ENCODE results near the gene KLHL20. TPM values are rescaled to one million over a fixed set of nuclear protein-coding genes. Genes with fewer than 3 reads are reported as not detected.

The KLHL20 gene
- total and polyA plus RNA-seq, 2 of the 13 experiments (the other 11 are each of a cell fraction or from before 2014, with no cell fraction given), result 7.4 to 14.3 TPM

DNA sequence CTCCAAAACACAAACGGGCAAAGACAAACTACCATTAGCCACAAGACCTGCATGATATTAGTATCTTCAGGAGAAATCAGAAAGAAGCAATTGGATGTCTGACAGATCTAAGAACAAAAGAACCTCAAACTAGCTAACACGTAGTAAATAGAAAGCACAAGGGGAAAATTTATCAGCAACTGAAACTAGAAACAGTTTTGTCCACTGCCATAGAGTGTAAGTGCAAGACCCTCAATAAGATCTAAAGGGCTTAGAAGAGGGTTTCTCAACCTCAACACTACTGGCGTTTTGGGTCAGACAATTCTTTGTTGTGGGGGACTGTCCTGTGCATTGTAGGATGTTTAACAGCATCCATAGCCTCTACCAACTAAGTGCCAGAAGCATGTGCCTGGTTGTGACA lies 54.0 kb downstream of the KLHL20 start:
- Histone ChIP-seq H3K9me3 (ENCODE audit: low read length) (no peaks in the 10 kb centered on the region), H2AFZ (ENCODE audit: low read length) (no peak overlapping the region), H3K4me3 (replicated peaks in 1 of 3; ENCODE audit: insufficient read depth in 1 of 3, low read depth in 2 of 3, low read length in 3 of 3) (no peak overlapping the region), H3K9ac (ENCODE audit: insufficient read depth, low read depth, low read length) (no peak overlapping the region), H3K36me3 (replicated peaks in 1 of 2; ENCODE audit: control insufficient read depth in 1 of 2, insufficient read depth in 2 of 2, low read length in 2 of 2) (0 out of 5 replicates have a peak, but pooled peaks cover 0 to 3% of the 10 kb centered on the region in 2 experiments), H3K4me1 (ENCODE audit: insufficient read depth, low read length) (no peaks in the 10 kb centered on the region), H3K27me3 (ENCODE audit: control insufficient read depth in 1 of 2, insufficient read depth in 2 of 2, low read length in 2 of 2) (no peaks in the 10 kb centered on the region), H3K79me2 (ENCODE audit: insufficient read depth, low read length) (no peaks in the 10 kb centered on the region), H3K4me2 (ENCODE audit: low read depth, low read length) (no peak overlapping the region), H4K20me1 (ENCODE audit: insufficient read depth, low read length) (no peaks in the 10 kb centered on the region), H3K27ac (ENCODE audit: extremely low read length, insufficient read depth, low read length) (no peak overlapping the region)
- ChIA-PET POLR2A (no interaction called here), CTCF (ENCODE audit: low intra/inter-chr PET ratio, low total read pairs) (no interaction called here)
- no peak for DNase-seq (ENCODE audit: low spot score)
- WGBS (ENCODE audit: low lambda C conversion rate), result 94% methylated on average over 3 of the region's 3 CpGs
- in situ Hi-C loops (cut with HindIII; ENCODE audit: extremely low pct_ligation_motif_present, low pct_unique_long_range_greater_than_20kb), result no loop called here
- no TSS peak for BruUV-seq (replicated peaks)
- no peak for FAIRE-seq
- no peak for ATAC-seq
- no peak for TF ChIP-seq IRF2 (CRISPR knock-in tag; IDR thresholded peaks at IDR 0.05)
- no peak for TF ChIP-seq MIER2 (CRISPR knock-in tag; IDR thresholded peaks at IDR 0.05)
- TF ChIP-seq, protein P1, sequence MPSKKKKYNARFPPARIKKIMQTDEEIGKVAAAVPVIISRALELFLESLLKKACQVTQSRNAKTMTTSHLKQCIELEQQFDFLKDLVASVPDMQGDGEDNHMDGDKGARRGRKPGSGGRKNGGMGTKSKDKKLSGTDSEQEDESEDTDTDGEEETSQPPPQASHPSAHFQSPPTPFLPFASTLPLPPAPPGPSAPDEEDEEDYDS (CRISPR knock-in tag; IDR thresholded peaks at IDR 0.05), result no peak
- TF ChIP-seq ZNF230 (CRISPR knock-in tag; IDR thresholded peaks at IDR 0.05), result no peak
- no peak for TF ChIP-seq ZNF543 (CRISPR knock-in tag; IDR thresholded peaks at IDR 0.05)
- TF ChIP-seq MATR3 (CRISPR knock-in tag; IDR thresholded peaks at IDR 0.05), result no peak
- no peak for TF ChIP-seq TGIF2 (CRISPR knock-in tag; IDR thresholded peaks at IDR 0.05)
- no peak for TF ChIP-seq ZMYM2 (CRISPR knock-in tag; IDR thresholded peaks at IDR 0.05)
- no peak for TF ChIP-seq GATA4 (IDR thresholded peaks at IDR 0.05; ENCODE audit: borderline replicate concordance, low read depth)
- TF ChIP-seq MED13 (CRISPR knock-in tag; IDR thresholded peaks at IDR 0.05), result no peak
- TF ChIP-seq, protein P2, sequence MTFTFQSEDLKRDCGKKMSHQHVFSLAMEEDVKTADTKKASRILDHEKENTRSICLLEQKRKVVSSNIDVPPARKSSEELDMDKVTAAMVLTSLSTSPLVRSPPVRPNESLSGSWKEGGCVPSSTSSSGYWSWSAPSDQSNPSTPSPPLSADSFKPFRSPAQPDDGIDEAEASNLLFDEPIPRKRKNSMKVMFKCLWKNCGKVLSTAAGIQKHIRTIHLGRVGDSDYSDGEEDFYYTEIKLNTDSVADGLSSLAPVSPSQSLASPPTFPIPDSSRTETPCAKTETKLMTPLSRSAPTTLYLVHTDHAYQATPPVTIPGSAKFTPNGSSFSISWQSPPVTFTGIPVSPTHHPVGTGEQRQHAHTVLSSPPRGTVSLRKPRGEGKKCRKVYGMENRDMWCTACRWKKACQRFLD (CRISPR knock-in tag; IDR thresholded peaks at IDR 0.05; ENCODE audit: borderline replicate concordance), result no peak
- TF ChIP-seq SP5 (CRISPR knock-in tag; IDR thresholded peaks at IDR 0.05; ENCODE audit: borderline replicate concordance, low read depth), result no peak
- TF ChIP-seq HNRNPH1 (optimal IDR thresholded peaks at IDR 0.05; ENCODE audit: low read depth, low read length), result no peak
- TF ChIP-seq, protein P3, sequence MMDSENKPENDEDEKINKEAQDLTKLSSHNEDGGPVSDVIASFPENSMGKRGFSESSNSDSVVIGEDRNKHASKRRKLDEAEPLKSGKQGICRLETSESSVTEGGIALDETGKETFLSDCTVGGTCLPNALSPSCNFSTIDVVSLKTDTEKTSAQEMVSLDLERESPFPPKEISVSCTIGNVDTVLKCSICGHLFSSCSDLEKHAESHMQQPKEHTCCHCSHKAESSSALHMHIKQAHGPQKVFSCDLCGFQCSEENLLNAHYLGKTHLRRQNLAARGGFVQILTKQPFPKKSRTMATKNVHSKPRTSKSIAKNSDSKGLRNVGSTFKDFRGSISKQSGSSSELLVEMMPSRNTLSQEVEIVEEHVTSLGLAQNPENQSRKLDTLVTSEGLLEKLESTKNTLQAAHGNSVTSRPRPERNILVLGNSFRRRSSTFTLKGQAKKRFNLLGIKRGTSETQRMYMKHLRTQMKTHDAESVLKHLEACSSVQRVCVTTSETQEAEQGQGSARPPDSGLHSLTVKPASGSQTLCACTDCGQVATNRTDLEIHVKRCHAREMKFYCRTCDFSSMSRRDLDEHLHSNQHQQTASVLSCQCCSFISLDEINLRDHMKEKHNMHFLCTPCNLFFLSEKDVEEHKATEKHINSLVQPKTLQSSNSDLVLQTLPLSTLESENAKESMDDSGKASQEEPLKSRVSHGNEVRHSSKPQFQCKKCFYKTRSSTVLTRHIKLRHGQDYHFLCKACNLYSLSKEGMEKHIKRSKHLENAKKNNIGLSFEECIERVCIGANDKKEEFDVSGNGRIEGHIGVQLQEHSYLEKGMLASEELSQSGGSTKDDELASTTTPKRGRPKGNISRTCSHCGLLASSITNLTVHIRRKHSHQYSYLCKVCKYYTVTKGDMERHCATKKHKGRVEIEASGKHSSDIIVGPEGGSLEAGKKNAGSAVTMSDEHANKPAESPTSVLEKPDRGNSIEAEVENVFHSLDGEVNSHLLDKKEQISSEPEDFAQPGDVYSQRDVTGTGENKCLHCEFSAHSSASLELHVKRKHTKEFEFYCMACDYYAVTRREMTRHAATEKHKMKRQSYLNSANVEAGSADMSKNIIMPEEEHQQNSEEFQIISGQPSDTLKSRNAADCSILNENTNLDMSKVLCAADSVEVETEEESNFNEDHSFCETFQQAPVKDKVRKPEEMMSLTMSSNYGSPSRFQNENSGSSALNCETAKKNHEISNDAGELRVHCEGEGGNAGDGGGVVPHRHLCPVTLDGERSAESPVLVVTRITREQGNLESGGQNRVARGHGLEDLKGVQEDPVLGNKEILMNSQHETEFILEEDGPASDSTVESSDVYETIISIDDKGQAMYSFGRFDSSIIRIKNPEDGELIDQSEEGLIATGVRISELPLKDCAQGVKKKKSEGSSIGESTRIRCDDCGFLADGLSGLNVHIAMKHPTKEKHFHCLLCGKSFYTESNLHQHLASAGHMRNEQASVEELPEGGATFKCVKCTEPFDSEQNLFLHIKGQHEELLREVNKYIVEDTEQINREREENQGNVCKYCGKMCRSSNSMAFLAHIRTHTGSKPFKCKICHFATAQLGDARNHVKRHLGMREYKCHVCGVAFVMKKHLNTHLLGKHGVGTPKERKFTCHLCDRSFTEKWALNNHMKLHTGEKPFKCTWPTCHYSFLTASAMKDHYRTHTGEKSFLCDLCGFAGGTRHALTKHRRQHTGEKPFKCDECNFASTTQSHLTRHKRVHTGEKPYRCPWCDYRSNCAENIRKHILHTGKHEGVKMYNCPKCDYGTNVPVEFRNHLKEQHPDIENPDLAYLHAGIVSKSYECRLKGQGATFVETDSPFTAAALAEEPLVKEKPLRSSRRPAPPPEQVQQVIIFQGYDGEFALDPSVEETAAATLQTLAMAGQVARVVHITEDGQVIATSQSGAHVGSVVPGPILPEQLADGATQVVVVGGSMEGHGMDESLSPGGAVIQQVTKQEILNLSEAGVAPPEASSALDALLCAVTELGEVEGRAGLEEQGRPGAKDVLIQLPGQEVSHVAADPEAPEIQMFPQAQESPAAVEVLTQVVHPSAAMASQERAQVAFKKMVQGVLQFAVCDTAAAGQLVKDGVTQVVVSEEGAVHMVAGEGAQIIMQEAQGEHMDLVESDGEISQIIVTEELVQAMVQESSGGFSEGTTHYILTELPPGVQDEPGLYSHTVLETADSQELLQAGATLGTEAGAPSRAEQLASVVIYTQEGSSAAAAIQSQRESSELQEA (CRISPR knock-in tag; IDR thresholded peaks at IDR 0.05; ENCODE audit: not compliant biosample characterization), result no peak
- intact Hi-C loops (cut with micrococcal nuclease; ENCODE audit: unreplicated experiment), result no loop called here

All from HepG2 (cell line).